ENCODE results near the gene HSD17B14. TPM values are rescaled to one million over a fixed set of nuclear protein-coding genes. Genes with fewer than 3 reads are reported as not detected.

HSD17B14 gene
- total RNA-seq, 1 experiment from 2014 or later: 27.8 TPM

Other genes with a start within 250 kb of the HSD17B14 start
- not detected in 2 replicates for gene SPACA4, start 229.7 kb downstream of the HSD17B14 start, total RNA-seq (2022)
- 5.8 and 6.8 TPM in 2 replicates for gene FAM83E, start 221.4 kb downstream of the HSD17B14 start, total RNA-seq (2022)
- gene RPL18, start 217.3 kb downstream of the HSD17B14 start, total RNA-seq (2022): 1,812 and 1,896 TPM in 2 replicates
- 134 and 140 TPM in 2 replicates for gene SPHK2, start 217.0 kb downstream of the HSD17B14 start, total RNA-seq (2022)
- gene DBP, start 199.1 kb downstream of the HSD17B14 start, total RNA-seq (2022): 17.4 and 17.7 TPM in 2 replicates
- gene CA11, start 190.3 kb downstream of the HSD17B14 start, total RNA-seq (2022): 10.5 and 15.9 TPM in 2 replicates
- gene NTN5, start 163.5 kb downstream of the HSD17B14 start, total RNA-seq (2022): 0.12 and 0.34 TPM in 2 replicates
- 13.5 and 16.3 TPM in 2 replicates for gene FUT2, start 140.5 kb downstream of the HSD17B14 start, total RNA-seq (2022)
- 1.7 and 1.9 TPM in 2 replicates for gene MAMSTR, start 116.8 kb downstream of the HSD17B14 start, total RNA-seq (2022)
- 5.4 and 5.9 TPM in 2 replicates for gene RASIP1, start 95.9 kb downstream of the HSD17B14 start, total RNA-seq (2022)
- 8.9 and 10.3 TPM in 2 replicates for gene IZUMO1, start 89.6 kb downstream of the HSD17B14 start, total RNA-seq (2022)
- gene FUT1, start 83.8 kb downstream of the HSD17B14 start, total RNA-seq (2022): 26.1 and 30.5 TPM in 2 replicates
- gene FGF21, start 81.0 kb downstream of the HSD17B14 start, total RNA-seq (2022): 1.9 and 3.0 TPM in 2 replicates
- gene BCAT2, start 25.5 kb downstream of the HSD17B14 start, total RNA-seq (2022): 106 and 109 TPM in 2 replicates
- gene PLEKHA4, start 32.1 kb upstream of the HSD17B14 start, total RNA-seq (2022): 3.9 and 5.6 TPM in 2 replicates
- gene PPP1R15A, start 35.9 kb upstream of the HSD17B14 start, total RNA-seq (2022): 83.3 and 94.7 TPM in 2 replicates
- 0.61 and 1.1 TPM in 2 replicates for gene TULP2, start 62.3 kb upstream of the HSD17B14 start, total RNA-seq (2022)
- gene NUCB1, start 63.8 kb upstream of the HSD17B14 start, total RNA-seq (2022): 140 and 142 TPM in 2 replicates
- gene DHDH, start 97.2 kb upstream of the HSD17B14 start, total RNA-seq (2022): 2.6 and 3.3 TPM in 2 replicates
- gene BAX, start 118.4 kb upstream of the HSD17B14 start, total RNA-seq (2022): 107 and 110 TPM in 2 replicates
- 2,542 and 2,963 TPM in 2 replicates for gene FTL, start 128.8 kb upstream of the HSD17B14 start, total RNA-seq (2022)
- 62.7 and 65.3 TPM in 2 replicates for gene GYS1, start 156.8 kb upstream of the HSD17B14 start, total RNA-seq (2022)
- 165 and 172 TPM in 2 replicates for gene RUVBL2, start 157.4 kb upstream of the HSD17B14 start, total RNA-seq (2022)
- gene LHB, start 180.6 kb upstream of the HSD17B14 start, total RNA-seq (2022): 0.68 TPM in 1 of 2 replicates, not detected in the other
- gene CGB3, start 187.8 kb upstream of the HSD17B14 start, total RNA-seq (2022): not detected in 2 replicates
- not detected in 2 replicates for gene CGB2, start 195.4 kb upstream of the HSD17B14 start, total RNA-seq (2022)
- gene CGB1, start 200.4 kb upstream of the HSD17B14 start, total RNA-seq (2022): not detected in 2 replicates
- gene CGB5, start 207.4 kb upstream of the HSD17B14 start, total RNA-seq (2022): 0.49 TPM in 1 of 2 replicates, not detected in the other
- gene CGB8, start 212.6 kb upstream of the HSD17B14 start, total RNA-seq (2022): not detected in 2 replicates
- 2.2 and 3.0 TPM in 2 replicates for gene CGB7, start 221.3 kb upstream of the HSD17B14 start, total RNA-seq (2022)
- gene NTF4, start 228.3 kb upstream of the HSD17B14 start, total RNA-seq (2022): 9.1 and 10.2 TPM in 2 replicates
- gene KCNA7, start 236.2 kb upstream of the HSD17B14 start, total RNA-seq (2022): 1.1 and 1.2 TPM in 2 replicates
- 251 and 259 TPM in 2 replicates for gene SNRNP70, start 249.0 kb upstream of the HSD17B14 start, total RNA-seq (2022)